HCT116 (cell line): ENCODE data around the gene SRGAP1.

Experiments used
- CEBPB ChIP-seq: IDR thresholded peaks from 2 replicates; pipeline ENCODE4 v1.6.1; 2012; ENCODE audit warnings: low read depth
- CTCF ChIP-seq, 3 experiments: fragments of 200-600 bp in 1 of 3; sonication (generic) in 1 of 3; IDR thresholded peaks in 2 of 3; conservative IDR thresholded peaks in 1 of 3; 2 replicates each; pipeline ENCODE4 v1.5.1; 2012 to 2017; ENCODE audit warnings: low read depth in 2 of 3, low read length in 2 of 3, antibody characterized with exemption in 1 of 3, borderline replicate concordance in 1 of 3, control low read depth in 1 of 3, mild to moderate bottlenecking in 1 of 3, mixed read lengths in 1 of 3, mixed run types in 1 of 3, moderate library complexity in 1 of 3; ENCODE audit not compliant: insufficient read depth in 1 of 3
- EGR1 ChIP-seq: IDR thresholded peaks from 2 replicates; pipeline ENCODE4 v1.6.1; 2012; ENCODE audit warnings: low read depth
- ELF1 ChIP-seq: IDR thresholded peaks from 2 replicates; pipeline ENCODE4 v1.6.1; 2012; ENCODE audit warnings: low read depth, borderline replicate concordance
- EZH2 ChIP-seq: fragments of 200-600 bp; sonication (generic); IDR thresholded peaks from 2 replicates; pipeline ENCODE4 v1.6.1; 2017; ENCODE audit warnings: antibody characterized with exemption, mixed run types
- EZH2phosphoT487 ChIP-seq: fragments of 200-600 bp; IDR thresholded peaks from 2 replicates; pipeline ENCODE4 v1.6.1; 2018; ENCODE audit warnings: antibody characterized with exemption, borderline replicate concordance
- POLR2A ChIP-seq: IDR thresholded peaks from 2 replicates; pipeline ENCODE4 v1.7.0; 2011; ENCODE audit warnings: borderline replicate concordance; ENCODE audit not compliant: insufficient read depth, insufficient read length; ENCODE audit errors: extremely low read depth
- POLR2AphosphoS5 ChIP-seq: IDR thresholded peaks from 2 replicates; pipeline ENCODE4 v1.6.1; 2011; ENCODE audit warnings: mild to moderate bottlenecking, low read depth, low read length, moderate library complexity
- YY1 ChIP-seq: IDR thresholded peaks from 2 replicates; pipeline ENCODE4 v1.6.1; 2011; ENCODE audit warnings: low read length, low read depth, moderate library complexity, mild to moderate bottlenecking; ENCODE audit not compliant: insufficient replicate concordance; ENCODE audit errors: extremely low read depth

DNA sequence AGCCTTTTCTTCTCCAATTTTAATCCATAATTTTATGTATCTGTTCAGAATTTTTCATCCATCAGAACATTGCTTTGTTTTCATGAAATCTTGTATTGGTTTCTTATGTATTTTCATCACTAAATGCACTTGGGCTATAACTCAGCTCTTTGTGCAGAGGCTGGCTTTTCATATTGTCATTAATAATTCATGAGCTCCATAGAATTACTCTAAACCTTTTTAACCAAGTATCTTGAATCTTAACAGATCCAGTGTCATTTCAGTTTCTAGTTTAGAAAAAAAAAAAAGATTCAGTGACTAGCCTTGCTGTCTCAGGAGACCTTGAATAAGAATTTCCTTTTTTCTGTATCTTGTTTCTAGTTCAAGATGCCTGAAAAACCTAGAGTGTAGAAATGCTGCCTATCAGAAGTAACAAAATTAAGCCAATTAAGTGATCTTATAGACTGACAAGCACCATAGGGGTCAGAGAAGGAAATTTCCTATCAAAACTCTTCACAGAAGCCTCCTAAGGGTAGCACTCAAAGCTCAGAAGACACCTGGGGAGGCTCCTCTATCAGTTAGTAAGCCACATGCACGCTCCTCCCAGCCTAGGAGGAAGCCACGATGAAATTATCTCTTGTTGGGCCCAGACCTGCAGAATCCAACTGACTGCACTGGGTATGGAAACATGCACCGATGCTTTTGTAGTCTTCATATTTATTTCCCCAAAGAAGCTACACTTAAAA lies 214.2 kb downstream of the SRGAP1 start:
- TF ChIP-seq CTCF (IDR thresholded peaks at IDR 0.05 in 2 of 3, conservative IDR thresholded peaks at IDR 0.05 in 1 of 3; ENCODE audit: borderline replicate concordance in 1 of 3, insufficient read depth in 1 of 3, low read depth in 2 of 3, low read length in 2 of 3) = no peak
- TF ChIP-seq POLR2AphosphoS5 = no peak
- no peak for TF ChIP-seq EZH2phosphoT487
- TF ChIP-seq POLR2A = no peak
- no peak for TF ChIP-seq EGR1
- TF ChIP-seq EZH2 = no peak
- no peak for TF ChIP-seq CEBPB
- TF ChIP-seq ELF1 = no peak
- TF ChIP-seq YY1 = no peak
